GM12878 (cell line): ENCODE measurements around the gene WNT7A.

Experiments
- ASH2L ChIP-seq: fragments of 300-600, 200-600 bp; sonication (generic); IDR thresholded peaks from 2 replicates; pipeline ENCODE4 v1.6.1; 2017; ENCODE audit warnings: low read depth, mild to moderate bottlenecking, borderline replicate concordance
- BCL3 ChIP-seq: IDR thresholded peaks from 2 replicates; pipeline ENCODE4 v1.6.1; 2011; ENCODE audit warnings: borderline replicate concordance, low read depth, mild to moderate bottlenecking, moderate library complexity, low read length; ENCODE audit not compliant: insufficient read depth, poor library complexity, severe bottlenecking
- CHD1 ChIP-seq: IDR thresholded peaks from 2 replicates; pipeline ENCODE4 v1.6.1; 2012; ENCODE audit warnings: low read depth, low read length, improper control_type of control experiment
- CTCF ChIP-seq, 3 experiments: IDR thresholded peaks in 2 of 3; conservative IDR thresholded peaks in 1 of 3; 2 replicates each; pipeline ENCODE4 v1.5.1; 2011; ENCODE audit warnings: low read depth in 3 of 3, low read length in 3 of 3, mild to moderate bottlenecking in 3 of 3, control low read depth in 2 of 3, moderate library complexity in 2 of 3, inconsistent platforms in 1 of 3, mixed read lengths in 1 of 3; ENCODE audit not compliant: control insufficient read depth in 2 of 3, insufficient read depth in 1 of 3; ENCODE audit errors: extremely low read depth in 1 of 3
- E2F4 ChIP-seq: IDR thresholded peaks from 2 replicates; pipeline ENCODE4 v1.6.1; 2012; ENCODE audit warnings: low read depth, low read length, improper control_type of control experiment
- EP300 ChIP-seq, 2 experiments: fragments of 150-350 bp in 1 of 2; IDR thresholded peaks; 2 replicates each; pipeline ENCODE4 v1.6.1; 2011 to 2012; ENCODE audit warnings: low read depth in 2 of 2, low read length in 2 of 2, borderline replicate concordance in 1 of 2, improper control_type of control experiment in 1 of 2, inconsistent platforms in 1 of 2; ENCODE audit not compliant: control insufficient read depth in 1 of 2
- HDAC2 ChIP-seq: fragments of 200-600 bp; sonication (generic); IDR thresholded peaks from 2 replicates; pipeline ENCODE4 v1.6.1; 2017
- MYB ChIP-seq: fragments of 150-350 bp; IDR thresholded peaks from 2 replicates; pipeline ENCODE4 v1.6.1; 2014; ENCODE audit warnings: mild to moderate bottlenecking, low read depth, low read length, borderline replicate concordance
- PML ChIP-seq: IDR thresholded peaks from 2 replicates; pipeline ENCODE4 v1.6.1; 2012; ENCODE audit warnings: low read length, inconsistent platforms
- POLR2A ChIP-seq: IDR thresholded peaks from 2 replicates; pipeline ENCODE4 v1.6.1; 2011; ENCODE audit warnings: low read depth, mild to moderate bottlenecking, low read length
- SUZ12 ChIP-seq: fragments of 200-600 bp; sonication (generic); IDR thresholded peaks from one replicate; pipeline ENCODE4 v1.6.1; 2018; ENCODE audit warnings: antibody characterized with exemption, mild to moderate bottlenecking; ENCODE audit not compliant: unreplicated experiment
- TAF1 ChIP-seq: IDR thresholded peaks from 2 replicates; pipeline ENCODE4 v1.6.1; 2011; ENCODE audit warnings: mild to moderate bottlenecking, low read depth, low read length, borderline replicate concordance
- TARDBP ChIP-seq: IDR thresholded peaks from 2 replicates; pipeline ENCODE4 v1.6.1; 2016; ENCODE audit warnings: borderline replicate concordance

- no peak for TF ChIP-seq CTCF (IDR thresholded peaks at IDR 0.05 in 2 of 3, conservative IDR thresholded peaks at IDR 0.05 in 1 of 3; ENCODE audit: control insufficient read depth in 2 of 3, extremely low read depth in 1 of 3, insufficient read depth in 1 of 3, low read depth in 3 of 3, low read length in 3 of 3)
- TF ChIP-seq HDAC2, result no peak
- no peak for TF ChIP-seq TAF1
- TF ChIP-seq SUZ12, result no peak
- TF ChIP-seq POLR2A, result no peak
- TF ChIP-seq ASH2L, result no peak
- no peak for TF ChIP-seq EP300 (IDR thresholded peaks at IDR 0.05; ENCODE audit: borderline replicate concordance in 1 of 2, control insufficient read depth in 1 of 2, low read depth in 2 of 2, low read length in 2 of 2)
- TF ChIP-seq TARDBP, result no peak
- no peak for TF ChIP-seq PML
- no peak for TF ChIP-seq BCL3
- TF ChIP-seq E2F4, result no peak
- no peak for TF ChIP-seq MYB
- TF ChIP-seq CHD1, result no peak
Observed at GRCh38 chr3:13863382-13863952, 16.4 kb downstream of the WNT7A start.
